HEK293T (cell line): ENCODE measurements around the gene ATP2B2.
"Not testable (repeated sequence)": the region's sequence is repeated elsewhere in the genome, so short reads cannot be mapped to it uniquely, and the experiment has no call there.

Source experiments
- ARNT ChIP-seq: fragments of 450-650 bp; IDR thresholded peaks from 2 replicates; pipeline ENCODE4 v1.6.1; 2017; ENCODE audit warnings: mild to moderate bottlenecking
- ELF4 ChIP-seq: fragments of 450-650 bp; IDR thresholded peaks from 2 replicates; pipeline ENCODE4 v1.6.1; 2017; ENCODE audit warnings: antibody characterized with exemption
- SP1 ChIP-seq: fragments of 450-650 bp; IDR thresholded peaks from 2 replicates; pipeline ENCODE4 v1.6.1; 2017
- TARDBP ChIP-seq: fragments of 450-650 bp; IDR thresholded peaks from 2 replicates; pipeline ENCODE4 v1.6.1; 2016
- ZNF384 ChIP-seq: fragments of 450-650 bp; IDR thresholded peaks from 2 replicates; pipeline ENCODE4 v1.6.1; 2016

GRCh38 chr3:10382445-10382844 is 122.9 kb downstream of the ATP2B2 start:
- not testable (repeated sequence) for TF ChIP-seq SP1, TARDBP, ELF4, ARNT, ZNF384
